Mammary epithelial cell (primary cell): ENCODE measurements around the gene ANKRD17.

ENCODE experiments used
- CTCF ChIP-seq, 2 donors: IDR thresholded peaks in 1 of 2; conservative IDR thresholded peaks in 1 of 2; 2 replicates each; pipeline ENCODE4 v1.5.1; 2011 to 2012; ENCODE audit warnings: inconsistent platforms in 2 of 2, low read length in 2 of 2, mild to moderate bottlenecking in 2 of 2, control low read depth in 1 of 2, low read depth in 1 of 2; ENCODE audit not compliant: insufficient read depth in 1 of 2; ENCODE audit errors: extremely low read depth in 1 of 2
- EZH2 ChIP-seq: IDR thresholded peaks from 2 replicates; pipeline ENCODE4 v1.6.1; 2012; ENCODE audit warnings: low read length, inconsistent platforms, borderline replicate concordance

GRCh38 chr4:73036123-73036522 is 222.5 kb downstream of the ANKRD17 start:
- TF ChIP-seq CTCF (conservative IDR thresholded peaks at IDR 0.05 in 1 of 2, IDR thresholded peaks at IDR 0.05 in 1 of 2; ENCODE audit: extremely low read depth in 1 of 2, insufficient read depth in 1 of 2, low read depth in 1 of 2, low read length in 2 of 2) (no peak), EZH2 (no peak)
